HCT116 (cell line): ENCODE data around the gene ADGRD1. TPM values are rescaled to one million over a fixed set of nuclear protein-coding genes. Genes with fewer than 3 reads are reported as not detected.

Experiments used
- ATAC-seq: fragments of 200-7000 bp; cut with Tn5 transposase; 2 replicates; pipeline ENCODE4 v1.9.1; 2020; ENCODE audit warnings: mild to moderate bottlenecking, moderate library complexity
- BruUV-seq: library from RNA; stranded (reverse); fragments of 400-500 nt; replicated peaks from 2 replicates; lab custom pipeline; 2021; lab: Mats Ljungman, UMichigan
- CTCF ChIA-PET: fragments of 300-600 bp; sonication (Branson Sonifier 250); formaldehyde crosslinking; loops from one replicate; lab custom pipeline; 2021; ENCODE audit warnings: antibody characterized with exemption; lab: Charles Lee
- POLR2A ChIA-PET: fragments of 300-600, 350-600 bp; sonication (Branson Sonifier 250); formaldehyde crosslinking; loops from one replicate; lab custom pipeline; 2021; ENCODE audit warnings: antibody characterized with exemption; lab: Charles Lee
- RAD21 ChIA-PET, 2 experiments: fragments of 300-600 bp; sonication (Branson Sonifier 250); formaldehyde crosslinking; loops; one replicate each; lab custom pipeline; 2023; ENCODE audit warnings: low total read pairs in 2 of 2; ENCODE audit not compliant: uncharacterized antibody in 2 of 2, unreplicated experiment in 2 of 2, low non-redundant PET in 1 of 2; lab: Charles Lee
- DNase-seq: peaks from one replicate; pipeline ENCODE4 v3.0.0-alpha.2; 2010; ENCODE audit warnings: low read depth, low spot score
- H2AFZ ChIP-seq: fragments of 200-600 bp; shearing (Covaris generic), sonication (generic); 2 replicates; pipeline ENCODE4 v1.6.1; 2017; ENCODE audit warnings: low read depth, mixed run types, mixed read lengths, antibody characterized with exemption, low read length; ENCODE audit not compliant: poor library complexity, severe bottlenecking
- H3K27ac ChIP-seq: 2 replicates; pipeline ENCODE4 v1.5.1; 2012; ENCODE audit warnings: low read depth, low read length
- H3K27me3 ChIP-seq: fragments of 200-600 bp; sonication (generic); 2 replicates; pipeline ENCODE4 v1.6.1; 2016; ENCODE audit warnings: mixed run types, low read length, mixed read lengths; ENCODE audit not compliant: insufficient read depth
- H3K36me3 ChIP-seq, 2 experiments: fragments of 200-500 bp in 1 of 2; fragments of 200-600 bp in 1 of 2; sonication (Bioruptor generic) in 1 of 2; sonication (generic) in 1 of 2; 2 replicates each; pipeline versions ENCODE4 v1.5.1 to v1.6.1; 2014 to 2016; ENCODE audit warnings: low read length in 2 of 2, inconsistent platforms in 1 of 2, mixed read lengths in 1 of 2, mixed run types in 1 of 2; ENCODE audit not compliant: insufficient read depth in 2 of 2, control insufficient read depth in 1 of 2
- H3K4me1 ChIP-seq, 2 experiments: fragments of 200-600 bp in 1 of 2; sonication (generic) in 1 of 2; 2 replicates each; pipeline versions ENCODE4 v1.5.1 to v1.6.1; 2012 to 2017; ENCODE audit warnings: low read length in 2 of 2, inconsistent platforms in 1 of 2, mild to moderate bottlenecking in 1 of 2, mixed read lengths in 1 of 2, mixed run types in 1 of 2, moderate library complexity in 1 of 2; ENCODE audit not compliant: insufficient read depth in 2 of 2, control insufficient read depth in 1 of 2
- H3K4me2 ChIP-seq: fragments of 200-600 bp; sonication (generic); 2 replicates; pipeline ENCODE4 v1.6.1; 2017; ENCODE audit warnings: mixed run types, low read length, mixed read lengths
- H3K4me3 ChIP-seq, 2 experiments: fragments of 200-600 bp in 1 of 2; sonication (generic) in 1 of 2; replicated peaks in 1 of 2; 2 replicates each; pipeline ENCODE4 v1.5.1; 2011 to 2016; ENCODE audit warnings: low read length in 2 of 2, control low read depth in 1 of 2, low read depth in 1 of 2, mild to moderate bottlenecking in 1 of 2, mixed read lengths in 1 of 2, mixed run types in 1 of 2
- H3K79me2 ChIP-seq: fragments of 200-600 bp; sonication (generic); 2 replicates; pipeline ENCODE4 v1.6.1; 2017; ENCODE audit warnings: mild to moderate bottlenecking, mixed run types, low read length, moderate library complexity, mixed read lengths; ENCODE audit not compliant: insufficient read depth
- H3K9ac ChIP-seq: fragments of 200-600 bp; sonication (generic); 2 replicates; pipeline ENCODE4 v1.6.1; 2016; ENCODE audit warnings: low read length, mixed read lengths
- H3K9me2 ChIP-seq: fragments of 200-600 bp; sonication (generic), shearing (Covaris generic); 2 replicates; pipeline ENCODE4 v1.6.1; 2017; ENCODE audit warnings: mixed run types, mild to moderate bottlenecking, moderate library complexity; ENCODE audit not compliant: insufficient read depth
- H3K9me3 ChIP-seq, 2 experiments: fragments of 200-500 bp in 1 of 2; fragments of 200-600 bp in 1 of 2; sonication (Bioruptor generic) in 1 of 2; sonication (generic) in 1 of 2; 2 replicates each; pipeline ENCODE4 v1.6.1; 2014 to 2017; ENCODE audit warnings: low read length in 2 of 2, mixed read lengths in 2 of 2, inconsistent platforms in 1 of 2, low read depth in 1 of 2, mild to moderate bottlenecking in 1 of 2, mixed run types in 1 of 2, moderate library complexity in 1 of 2; ENCODE audit not compliant: control insufficient read depth in 1 of 2, insufficient read depth in 1 of 2
- H4K20me1 ChIP-seq: fragments of 200-600 bp; sonication (generic), shearing (Covaris generic); 2 replicates; pipeline ENCODE4 v1.6.1; 2017; ENCODE audit warnings: mixed run types, mild to moderate bottlenecking, moderate library complexity; ENCODE audit not compliant: insufficient read depth
- EGR1 ChIP-seq: IDR thresholded peaks from 2 replicates; pipeline ENCODE4 v1.6.1; 2012; ENCODE audit warnings: low read depth
- ELF1 ChIP-seq: IDR thresholded peaks from 2 replicates; pipeline ENCODE4 v1.6.1; 2012; ENCODE audit warnings: low read depth, borderline replicate concordance
- EZH2 ChIP-seq: fragments of 200-600 bp; sonication (generic); IDR thresholded peaks from 2 replicates; pipeline ENCODE4 v1.6.1; 2017; ENCODE audit warnings: antibody characterized with exemption, mixed run types
- EZH2phosphoT487 ChIP-seq: fragments of 200-600 bp; IDR thresholded peaks from 2 replicates; pipeline ENCODE4 v1.6.1; 2018; ENCODE audit warnings: antibody characterized with exemption, borderline replicate concordance
- POLR2A ChIP-seq: IDR thresholded peaks from 2 replicates; pipeline ENCODE4 v1.7.0; 2011; ENCODE audit warnings: borderline replicate concordance; ENCODE audit not compliant: insufficient read depth, insufficient read length; ENCODE audit errors: extremely low read depth
- RAD21 ChIP-seq: IDR thresholded peaks from 2 replicates; pipeline ENCODE4 v1.6.1; 2012; ENCODE audit warnings: low read depth, mild to moderate bottlenecking
- SIN3A ChIP-seq: IDR thresholded peaks from 2 replicates; pipeline ENCODE4 v1.6.1; 2012; ENCODE audit warnings: low read depth
- SP1 ChIP-seq: IDR thresholded peaks from 2 replicates; pipeline ENCODE4 v1.6.1; 2012; ENCODE audit warnings: low read depth
- SRF ChIP-seq: IDR thresholded peaks from 2 replicates; pipeline ENCODE4 v1.6.1; 2012; ENCODE audit warnings: low read depth
- YY1 ChIP-seq: IDR thresholded peaks from 2 replicates; pipeline ENCODE4 v1.6.1; 2011; ENCODE audit warnings: low read length, low read depth, moderate library complexity, mild to moderate bottlenecking; ENCODE audit not compliant: insufficient replicate concordance; ENCODE audit errors: extremely low read depth
- ZFX ChIP-seq: fragments of 450-650 bp; IDR thresholded peaks from 2 replicates; pipeline ENCODE4 v1.6.1; 2017
- intact Hi-C: fragments of 100-400 bp; cut with micrococcal nuclease; formaldehyde crosslinking; loops from 2 replicates; pipeline ENCODE4 v1.10.0; 2022
- total RNA-seq: library from RNA; stranded (reverse); gene quantifications from one replicate; pipeline ENCODE4 v1.2.1, GENCODE V29; 2021; ENCODE audit not compliant: unreplicated experiment
- TF ChIP-seq, protein P1 (sequence below), 3 experiments: fragments of 200-600 bp in 1 of 3; sonication (generic) in 1 of 3; IDR thresholded peaks in 2 of 3; conservative IDR thresholded peaks in 1 of 3; 2 replicates each; pipeline ENCODE4 v1.5.1; 2012 to 2017; ENCODE audit warnings: low read depth in 2 of 3, low read length in 2 of 3, antibody characterized with exemption in 1 of 3, borderline replicate concordance in 1 of 3, control low read depth in 1 of 3, mild to moderate bottlenecking in 1 of 3, mixed read lengths in 1 of 3, mixed run types in 1 of 3, moderate library complexity in 1 of 3; ENCODE audit not compliant: insufficient read depth in 1 of 3

Gene ADGRD1
- total RNA-seq, 1 experiment from 2014 or later: 0.44 TPM

- TF ChIP-seq RAD21 (no peak), ELF1 (no peak), YY1 (no peak), SRF (no peak), SIN3A (no peak)
Measured at GRCh38 chr12:130960787-130961186, 7.1 kb downstream of the ADGRD1 start (continued).

DNA sequence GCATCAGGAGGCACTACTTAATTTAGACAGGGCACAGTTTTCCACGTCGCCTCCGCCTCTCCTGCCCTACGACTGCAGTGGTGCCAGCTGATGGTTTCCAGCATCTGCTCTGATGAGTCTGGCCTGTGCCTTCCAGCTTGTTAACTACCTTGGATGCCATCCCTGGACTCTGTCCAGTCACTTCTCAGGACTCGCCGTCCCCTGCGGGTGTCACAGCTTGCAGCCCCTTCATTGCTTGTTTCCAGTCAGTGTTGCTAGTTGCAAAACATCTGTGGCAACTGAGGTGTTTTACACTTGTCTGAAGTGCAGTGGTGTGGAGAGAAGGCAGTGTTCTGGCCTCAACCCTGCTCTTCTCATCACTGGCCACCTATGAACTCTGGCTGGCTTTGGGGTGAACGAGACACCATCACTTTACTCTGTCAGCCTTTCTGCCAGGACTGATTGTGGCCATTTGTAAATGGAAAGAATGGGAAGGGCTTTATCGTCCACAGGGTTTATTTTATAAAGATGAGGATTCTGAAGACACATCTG is 8.3 kb downstream of the ADGRD1 start:
- Histone ChIP-seq H4K20me1 (no peaks in the 10 kb centered on the region), H3K36me3 (no peaks in the 10 kb centered on the region), H3K27me3 (peaks cover 14% of the 10 kb centered on the region; the same call in 1 of the 2 replicates), H3K4me2 (no peak overlapping the region), H3K4me3 (no peak overlapping the region), H2AFZ (no peak overlapping the region), H3K27ac (no peak overlapping the region), H3K9ac (no peak overlapping the region), H3K9me2 (no peaks in the 10 kb centered on the region), H3K9me3 (peaks cover 0 to 3% of the 10 kb centered on the region in 2 experiments; a peak in 1 of 4 replicates), H3K79me2 (no peaks in the 10 kb centered on the region), H3K4me1 (no peaks in the 10 kb centered on the region)
- intact Hi-C loops: no loop called here
- ChIA-PET CTCF (no interaction called here), POLR2A (no interaction called here), RAD21 (no interaction called here)
- BruUV-seq: no TSS peak
- DNase-seq: no peak
- TF ChIP-seq YY1: no peak
- no peak for TF ChIP-seq RAD21
- no peak for TF ChIP-seq ZFX
- TF ChIP-seq EZH2phosphoT487: no peak
- TF ChIP-seq EGR1: no peak
- no peak for TF ChIP-seq EZH2
- TF ChIP-seq SP1: no peak
- no peak for TF ChIP-seq POLR2A
- TF ChIP-seq, protein P1, sequence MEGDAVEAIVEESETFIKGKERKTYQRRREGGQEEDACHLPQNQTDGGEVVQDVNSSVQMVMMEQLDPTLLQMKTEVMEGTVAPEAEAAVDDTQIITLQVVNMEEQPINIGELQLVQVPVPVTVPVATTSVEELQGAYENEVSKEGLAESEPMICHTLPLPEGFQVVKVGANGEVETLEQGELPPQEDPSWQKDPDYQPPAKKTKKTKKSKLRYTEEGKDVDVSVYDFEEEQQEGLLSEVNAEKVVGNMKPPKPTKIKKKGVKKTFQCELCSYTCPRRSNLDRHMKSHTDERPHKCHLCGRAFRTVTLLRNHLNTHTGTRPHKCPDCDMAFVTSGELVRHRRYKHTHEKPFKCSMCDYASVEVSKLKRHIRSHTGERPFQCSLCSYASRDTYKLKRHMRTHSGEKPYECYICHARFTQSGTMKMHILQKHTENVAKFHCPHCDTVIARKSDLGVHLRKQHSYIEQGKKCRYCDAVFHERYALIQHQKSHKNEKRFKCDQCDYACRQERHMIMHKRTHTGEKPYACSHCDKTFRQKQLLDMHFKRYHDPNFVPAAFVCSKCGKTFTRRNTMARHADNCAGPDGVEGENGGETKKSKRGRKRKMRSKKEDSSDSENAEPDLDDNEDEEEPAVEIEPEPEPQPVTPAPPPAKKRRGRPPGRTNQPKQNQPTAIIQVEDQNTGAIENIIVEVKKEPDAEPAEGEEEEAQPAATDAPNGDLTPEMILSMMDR (IDR thresholded peaks at IDR 0.05 in 2 of 3, conservative IDR thresholded peaks at IDR 0.05 in 1 of 3; ENCODE audit: borderline replicate concordance in 1 of 3, insufficient read depth in 1 of 3, low read depth in 2 of 3, low read length in 2 of 3): no peak
- TF ChIP-seq SIN3A: no peak
- ATAC-seq: no peak
